ENCODE measurements around the gene PALS1. TPM values are rescaled to one million over a fixed set of nuclear protein-coding genes. Genes with fewer than 3 reads are reported as not detected.
A peak's percentile ranks its signal among the peaks of the same experiment; 100 is the strongest.

PALS1 gene
- total RNA-seq, 2 donors from 2014 or later, result 26.0 to 29.6 TPM

GRCh38 chr14:67285876-67286452 lies 44.7 kb downstream of the PALS1 start:
- no peaks in the 10 kb centered on the region for H3K9me3 ChIP-seq (ENCODE audit: control insufficient read depth, low read length)
- 46% methylated on average over 1 of the region's 2 CpGs; no CpG with 5 or more reads in 1 of the 2 experiments for WGBS, 2 experiments (ENCODE audit: insufficient coverage in 1 of 2, insufficient read length in 1 of 2)
- peak overlapping the region; percentile 2 for H3K27ac Mint-ChIP-seq
- TF ChIP-seq, protein P1, sequence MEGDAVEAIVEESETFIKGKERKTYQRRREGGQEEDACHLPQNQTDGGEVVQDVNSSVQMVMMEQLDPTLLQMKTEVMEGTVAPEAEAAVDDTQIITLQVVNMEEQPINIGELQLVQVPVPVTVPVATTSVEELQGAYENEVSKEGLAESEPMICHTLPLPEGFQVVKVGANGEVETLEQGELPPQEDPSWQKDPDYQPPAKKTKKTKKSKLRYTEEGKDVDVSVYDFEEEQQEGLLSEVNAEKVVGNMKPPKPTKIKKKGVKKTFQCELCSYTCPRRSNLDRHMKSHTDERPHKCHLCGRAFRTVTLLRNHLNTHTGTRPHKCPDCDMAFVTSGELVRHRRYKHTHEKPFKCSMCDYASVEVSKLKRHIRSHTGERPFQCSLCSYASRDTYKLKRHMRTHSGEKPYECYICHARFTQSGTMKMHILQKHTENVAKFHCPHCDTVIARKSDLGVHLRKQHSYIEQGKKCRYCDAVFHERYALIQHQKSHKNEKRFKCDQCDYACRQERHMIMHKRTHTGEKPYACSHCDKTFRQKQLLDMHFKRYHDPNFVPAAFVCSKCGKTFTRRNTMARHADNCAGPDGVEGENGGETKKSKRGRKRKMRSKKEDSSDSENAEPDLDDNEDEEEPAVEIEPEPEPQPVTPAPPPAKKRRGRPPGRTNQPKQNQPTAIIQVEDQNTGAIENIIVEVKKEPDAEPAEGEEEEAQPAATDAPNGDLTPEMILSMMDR (conservative IDR thresholded peaks at IDR 0.05), result peak; percentile 81
- peaks cover 3% of the 10 kb centered on the region for H3K36me3 Mint-ChIP-seq (ENCODE audit: low read depth)
- H3K27ac ChIP-seq (ENCODE audit: low read depth, low read length), result no peak overlapping the region
- H3K4me3 ChIP-seq (ENCODE audit: low read length), result no peak overlapping the region
- H3K9ac ChIP-seq (ENCODE audit: extremely low read depth, low read length, poor library complexity, severe bottlenecking), result no peak overlapping the region
- no peaks in the 10 kb centered on the region for H3K4me1 ChIP-seq (ENCODE audit: control insufficient read depth, insufficient read depth, low read length)
- H3K4me1 Mint-ChIP-seq, result no peaks in the 10 kb centered on the region
- H3K27me3 ChIP-seq (ENCODE audit: control insufficient read depth, insufficient read depth, low read length, poor library complexity, severe bottlenecking), result no peaks in the 10 kb centered on the region
- no peak for DNase-seq
- peaks cover 3% of the 10 kb centered on the region for H3K36me3 ChIP-seq (ENCODE audit: control insufficient read depth, insufficient read depth, low read length)
- no peak overlapping the region for H3K4me3 Mint-ChIP-seq
- no peaks in the 10 kb centered on the region for H3K27me3 Mint-ChIP-seq (ENCODE audit: insufficient read depth)
- H3K9me3 Mint-ChIP-seq, result no peaks in the 10 kb centered on the region

Other genes with a start within 250 kb of the PALS1 start
- gene GARIN2, start 52.0 kb upstream of the PALS1 start, total RNA-seq, result not detected
- 100 to 1,000 TPM in 1 of 2 donors, 10 to 100 TPM in 1; 82.2 to 108 TPM for gene ATP6V1D, start 118.4 kb downstream of the PALS1 start, total RNA-seq
- gene EIF2S1, start 118.9 kb downstream of the PALS1 start, total RNA-seq, result 100 to 1,000 TPM; 114 to 136 TPM
- 1 to 10 TPM; 1.6 to 2.0 TPM for gene PLEK2, start 170.7 kb downstream of the PALS1 start, total RNA-seq
- 1 to 10 TPM; 1.1 to 1.5 TPM for gene TMEM229B, start 247.3 kb downstream of the PALS1 start, total RNA-seq